ENCODE results near the gene SNX18. TPM values are rescaled to one million over a fixed set of nuclear protein-coding genes. Genes with fewer than 3 reads are reported as not detected.

SNX18 gene
- total RNA-seq, 2 donors from 2014 or later: 174 to 269 TPM

GRCh38 chr5:54515634-54516033 is 1.9 kb upstream of the SNX18 start:
- DNase-seq (ENCODE audit: low spot score) (no peak), ATAC-seq (ENCODE audit: insufficient number of reproducible peaks, low FRiP score, low read depth) (no peak)
- H3K36me3 ChIP-seq: no peaks in the 10 kb centered on the region
- H3K4me3 ChIP-seq: no peak overlapping the region
- H3K27me3 ChIP-seq (replicated peaks; ENCODE audit: insufficient read depth): no peaks in the 10 kb centered on the region
- no peaks in the 10 kb centered on the region for H3K9me3 ChIP-seq
- no peak for TF ChIP-seq CTCF (IDR thresholded peaks at IDR 0.05)
- no peak overlapping the region for H3K27ac ChIP-seq
- H3K4me1 ChIP-seq (ENCODE audit: control insufficient read depth in 1 of 2, low read depth in 2 of 2): no peaks in the 10 kb centered on the region

DNA sequence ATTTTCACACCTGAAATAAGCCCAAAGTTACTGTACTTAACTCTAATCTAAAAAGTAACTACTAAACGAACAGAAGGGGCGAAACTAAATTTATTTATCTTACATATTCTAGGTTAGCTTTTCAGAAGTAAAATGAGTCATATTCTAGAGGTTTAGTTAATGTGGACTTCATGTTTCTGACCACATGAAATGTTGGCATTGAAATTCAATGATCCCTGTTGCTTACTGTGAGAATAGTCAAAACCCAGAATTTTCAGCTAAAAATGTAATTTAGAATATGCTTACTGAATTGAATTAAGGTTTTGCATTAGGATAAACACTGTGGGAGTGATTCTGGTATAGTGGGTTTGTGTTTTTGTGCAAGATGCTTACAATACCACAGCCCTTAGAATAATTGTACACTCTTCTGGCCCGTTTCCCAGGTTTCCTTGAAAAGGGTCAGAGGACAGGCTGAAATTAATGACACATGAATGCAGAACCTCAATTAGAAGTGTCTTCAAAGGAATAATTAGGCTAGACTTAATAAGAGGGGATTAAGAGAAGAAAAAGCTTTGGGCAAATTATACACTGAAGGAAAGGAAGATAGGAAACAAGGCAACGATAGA is 1.4 kb upstream of the SNX18 start:
- DNase-seq (ENCODE audit: low spot score) (no peak), ATAC-seq (ENCODE audit: insufficient number of reproducible peaks, low FRiP score, low read depth) (no peak)
- H3K4me1 ChIP-seq (ENCODE audit: control insufficient read depth in 1 of 2, low read depth in 2 of 2): no peaks in the 10 kb centered on the region
- no peaks in the 10 kb centered on the region for H3K36me3 ChIP-seq
- no peak for TF ChIP-seq CTCF (IDR thresholded peaks at IDR 0.05)
- H3K27ac ChIP-seq: no peak overlapping the region
- no peaks in the 10 kb centered on the region for H3K27me3 ChIP-seq (replicated peaks; ENCODE audit: insufficient read depth)
- H3K9me3 ChIP-seq: no peaks in the 10 kb centered on the region
- H3K4me3 ChIP-seq: no peak overlapping the region

GRCh38 chr5:54517174-54517511 is 416 bp upstream of the SNX18 start:
- ATAC-seq (ENCODE audit: insufficient number of reproducible peaks, low FRiP score, low read depth) (no peak), DNase-seq (ENCODE audit: low spot score) (no peak)
- peak overlapping the region; percentile 91 for H3K4me3 ChIP-seq
- peaks cover 0 to 2% of the 10 kb centered on the region in 2 donors for H3K4me1 ChIP-seq (ENCODE audit: control insufficient read depth in 1 of 2, low read depth in 2 of 2)
- no peaks in the 10 kb centered on the region for H3K9me3 ChIP-seq
- no peaks in the 10 kb centered on the region for H3K27me3 ChIP-seq (replicated peaks; ENCODE audit: insufficient read depth)
- no peak for TF ChIP-seq CTCF (IDR thresholded peaks at IDR 0.05)
- H3K36me3 ChIP-seq: no peaks in the 10 kb centered on the region
- H3K27ac ChIP-seq: peak overlapping the region in 1 of 2 donors; percentile 58

DNA sequence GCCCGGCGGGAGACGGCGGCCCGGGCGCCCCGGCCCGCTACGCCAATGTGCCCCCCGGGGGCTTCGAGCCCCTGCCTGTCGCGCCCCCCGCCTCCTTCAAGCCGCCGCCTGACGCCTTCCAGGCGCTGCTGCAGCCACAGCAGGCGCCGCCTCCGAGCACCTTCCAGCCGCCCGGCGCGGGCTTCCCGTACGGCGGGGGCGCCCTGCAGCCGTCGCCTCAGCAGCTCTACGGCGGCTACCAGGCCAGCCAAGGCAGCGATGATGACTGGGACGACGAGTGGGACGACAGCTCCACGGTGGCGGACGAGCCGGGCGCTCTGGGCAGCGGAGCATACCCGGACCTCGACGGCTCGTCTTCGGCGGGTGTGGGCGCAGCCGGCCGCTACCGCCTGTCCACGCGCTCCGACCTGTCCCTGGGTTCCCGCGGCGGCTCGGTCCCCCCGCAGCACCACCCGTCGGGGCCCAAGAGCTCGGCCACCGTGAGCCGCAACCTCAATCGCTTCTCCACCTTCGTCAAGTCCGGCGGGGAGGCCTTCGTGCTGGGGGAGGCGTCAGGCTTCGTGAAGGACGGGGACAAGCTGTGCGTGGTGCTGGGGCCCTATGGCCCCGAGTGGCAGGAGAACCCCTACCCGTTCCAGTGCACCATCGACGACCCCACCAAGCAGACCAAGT is 723 bp downstream of the SNX18 start:
- Histone ChIP-seq H3K4me1 (ENCODE audit: control insufficient read depth in 1 of 2, low read depth in 2 of 2) (peaks cover 0 to 13% of the 10 kb centered on the region in 2 donors), H3K36me3 (no peaks in the 10 kb centered on the region), H3K9me3 (no peaks in the 10 kb centered on the region), H3K27me3 (replicated peaks; ENCODE audit: insufficient read depth) (no peaks in the 10 kb centered on the region), H3K4me3 (peak overlapping the region; percentile 91), H3K27ac (peak overlapping the region; percentile 94 to 95)
- ATAC-seq (ENCODE audit: insufficient number of reproducible peaks, low FRiP score, low read depth): peak; percentile 7
- DNase-seq (ENCODE audit: low spot score): no peak
- TF ChIP-seq CTCF (IDR thresholded peaks at IDR 0.05): no peak

GRCh38 chr5:54518818-54519508 is 1.4 kb downstream of the SNX18 start:
- ATAC-seq (ENCODE audit: insufficient number of reproducible peaks, low FRiP score, low read depth) (no peak), DNase-seq (ENCODE audit: low spot score) (no peak)
- no peak for TF ChIP-seq CTCF (IDR thresholded peaks at IDR 0.05)
- Histone ChIP-seq H3K27ac (peak overlapping the region; percentile 94 to 95), H3K4me3 (peak overlapping the region; percentile 91), H3K9me3 (no peaks in the 10 kb centered on the region), H3K36me3 (no peaks in the 10 kb centered on the region), H3K27me3 (replicated peaks; ENCODE audit: insufficient read depth) (no peaks in the 10 kb centered on the region), H3K4me1 (ENCODE audit: control insufficient read depth in 1 of 2, low read depth in 2 of 2) (peaks cover 0 to 20% of the 10 kb centered on the region in 2 donors)
